Sigmoid colon (tissue), 4 donors: Measurements from ENCODE around the gene FLRT1.

ENCODE experiments used
- POLR2A ChIP-seq, 2 donors: fragments of 450-650 bp; IDR thresholded peaks; one replicate each; pipeline ENCODE4 v1.6.1; 2016; ENCODE audit warnings: antibody characterized with exemption in 2 of 2, mild to moderate bottlenecking in 2 of 2, moderate library complexity in 2 of 2
- POLR2AphosphoS5 ChIP-seq, 4 donors: sonication (generic); formaldehyde crosslinking; IDR thresholded peaks; one replicate each; pipeline ENCODE4 v1.6.1; 2017; ENCODE audit warnings: antibody characterized with exemption in 4 of 4
- TF ChIP-seq, protein P1 (sequence below), 4 experiments: fragments of 450-650 bp in 3 of 4; fragments of 200-600 bp in 1 of 4; IDR thresholded peaks; one replicate each; pipeline ENCODE4 v1.5.1; 2016 to 2019; ENCODE audit warnings: antibody characterized with exemption in 4 of 4, mild to moderate bottlenecking in 3 of 4, moderate library complexity in 2 of 4

DNA sequence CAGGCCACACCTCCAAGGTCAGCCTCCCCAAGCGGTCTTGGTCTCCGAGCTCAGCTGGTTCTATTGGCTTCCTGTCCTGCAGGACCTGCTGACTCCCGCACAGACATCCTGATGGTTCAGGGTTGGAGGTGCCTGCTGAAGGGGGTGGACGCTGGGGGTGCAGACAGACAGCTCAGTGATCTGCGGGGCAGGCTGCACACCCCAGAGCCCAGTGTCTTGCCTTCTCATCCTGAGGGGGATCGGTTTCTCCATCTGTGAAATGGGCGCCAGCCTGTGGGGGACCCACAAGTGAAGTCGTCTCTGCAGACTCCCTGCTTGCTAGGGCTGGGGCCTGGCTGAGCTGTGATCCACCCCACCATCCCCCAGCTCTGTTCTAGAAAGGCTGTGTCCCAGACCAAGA, 13.8 kb downstream of the FLRT1 start:
- TF ChIP-seq POLR2A (IDR thresholded peaks at IDR 0.05), result no peak
- TF ChIP-seq, protein P1, sequence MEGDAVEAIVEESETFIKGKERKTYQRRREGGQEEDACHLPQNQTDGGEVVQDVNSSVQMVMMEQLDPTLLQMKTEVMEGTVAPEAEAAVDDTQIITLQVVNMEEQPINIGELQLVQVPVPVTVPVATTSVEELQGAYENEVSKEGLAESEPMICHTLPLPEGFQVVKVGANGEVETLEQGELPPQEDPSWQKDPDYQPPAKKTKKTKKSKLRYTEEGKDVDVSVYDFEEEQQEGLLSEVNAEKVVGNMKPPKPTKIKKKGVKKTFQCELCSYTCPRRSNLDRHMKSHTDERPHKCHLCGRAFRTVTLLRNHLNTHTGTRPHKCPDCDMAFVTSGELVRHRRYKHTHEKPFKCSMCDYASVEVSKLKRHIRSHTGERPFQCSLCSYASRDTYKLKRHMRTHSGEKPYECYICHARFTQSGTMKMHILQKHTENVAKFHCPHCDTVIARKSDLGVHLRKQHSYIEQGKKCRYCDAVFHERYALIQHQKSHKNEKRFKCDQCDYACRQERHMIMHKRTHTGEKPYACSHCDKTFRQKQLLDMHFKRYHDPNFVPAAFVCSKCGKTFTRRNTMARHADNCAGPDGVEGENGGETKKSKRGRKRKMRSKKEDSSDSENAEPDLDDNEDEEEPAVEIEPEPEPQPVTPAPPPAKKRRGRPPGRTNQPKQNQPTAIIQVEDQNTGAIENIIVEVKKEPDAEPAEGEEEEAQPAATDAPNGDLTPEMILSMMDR (IDR thresholded peaks at IDR 0.05), result no peak
- no peak for TF ChIP-seq POLR2AphosphoS5 (IDR thresholded peaks at IDR 0.05)
